H1 (cell line): ENCODE results near the gene TADA2B. TPM values are rescaled to one million over a fixed set of nuclear protein-coding genes. Genes with fewer than 3 reads are reported as not detected.

Source experiments
- CTCF ChIA-PET: fragments of 300-600 bp; sonication (Branson Sonifier 250); formaldehyde crosslinking; loops from one replicate; lab custom pipeline; 2021; ENCODE audit not compliant: partially characterized antibody; lab: Charles Lee
- POLR2A ChIA-PET: fragments of 300-600 bp; sonication (Branson Sonifier 250); formaldehyde crosslinking; loops from one replicate; lab custom pipeline; 2021; ENCODE audit warnings: inconsistent platforms; ENCODE audit not compliant: partially characterized antibody; lab: Charles Lee
- DNase-seq, 2 experiments: peaks; one replicate each; pipeline versions ENCODE4 v3.0.0 to v3.0.0-alpha.2; 2010 to 2022; ENCODE audit warnings: low spot score in 2 of 2, low read depth in 1 of 2, mixed read lengths in 1 of 2
- FAIRE-seq: peaks from 2 replicates; lab custom pipeline; 2011; peaks lifted over from hg19 to GRCh38; lab: Jason Lieb, UNC
- H2AFZ ChIP-seq: 2 replicates; pipeline ENCODE4 v1.8.1; 2012; ENCODE audit warnings: low read length, inconsistent platforms
- H2AK5ac ChIP-seq: 2 replicates; pipeline ENCODE4 v1.6.1; 2013; ENCODE audit warnings: low read depth, low read length
- H2BK120ac ChIP-seq: replicated peaks from 2 replicates; pipeline ENCODE3; 2013; ENCODE audit warnings: low read depth, low read length, inconsistent platforms
- H2BK12ac ChIP-seq: 2 replicates; pipeline ENCODE4 v1.6.1; 2013; ENCODE audit warnings: low read depth, low read length
- H2BK15ac ChIP-seq: 2 replicates; pipeline ENCODE4 v1.6.1; 2013; ENCODE audit warnings: low read length
- H2BK20ac ChIP-seq: 2 replicates; pipeline ENCODE4 v1.6.1; 2013; ENCODE audit warnings: low read length
- H2BK5ac ChIP-seq: 2 replicates; pipeline ENCODE4 v1.6.1; 2013; ENCODE audit warnings: low read depth, low read length
- H3K14ac ChIP-seq: 2 replicates; pipeline ENCODE4 v1.6.1; 2013; ENCODE audit warnings: inconsistent platforms; ENCODE audit not compliant: insufficient read length
- H3K18ac ChIP-seq: 2 replicates; pipeline ENCODE4 v1.6.1; 2013; ENCODE audit warnings: low read length; ENCODE audit errors: extremely low read depth
- H3K23ac ChIP-seq: 2 replicates; pipeline ENCODE4 v1.6.1; 2013; ENCODE audit warnings: inconsistent platforms; ENCODE audit not compliant: insufficient read length
- H3K23me2 ChIP-seq: 2 replicates; pipeline ENCODE4 v1.6.1; 2013; ENCODE audit warnings: low read depth, low read length
- H3K27ac ChIP-seq: 2 replicates; pipeline ENCODE4 v1.6.1; 2011; ENCODE audit warnings: low read depth, low read length, inconsistent platforms
- H3K27me3 ChIP-seq, 4 experiments: replicated peaks in 1 of 4; 1 replicate in 1 of 4; 2 replicates in 3 of 4; pipeline versions ENCODE4 v1.6.1 to v1.8.1; 2011 to 2013; ENCODE audit warnings: low read length in 3 of 4, mild to moderate bottlenecking in 3 of 4, inconsistent platforms in 2 of 4, mixed read lengths in 2 of 4, moderate library complexity in 1 of 4; ENCODE audit not compliant: control insufficient read depth in 3 of 4, insufficient read depth in 3 of 4; ENCODE audit errors: extremely low read depth in 1 of 4
- H3K36me3 ChIP-seq, 4 experiments: 2 replicates each; pipeline versions ENCODE4 v1.6.1 to v1.8.1; 2011 to 2013; ENCODE audit warnings: mild to moderate bottlenecking in 4 of 4, low read length in 3 of 4, moderate library complexity in 2 of 4, control low read depth in 1 of 4, inconsistent platforms in 1 of 4; ENCODE audit not compliant: insufficient read depth in 4 of 4, control insufficient read depth in 2 of 4
- H3K4ac ChIP-seq: replicated peaks from 2 replicates; pipeline ENCODE3; 2013; ENCODE audit warnings: low read length, low read depth, mixed read lengths, inconsistent platforms; ENCODE audit not compliant: insufficient read length
- H3K4me1 ChIP-seq, 4 experiments: replicated peaks in 1 of 4; 1 replicate in 1 of 4; 2 replicates in 3 of 4; pipeline versions ENCODE4 v1.6.1 to v1.8.1; 2011 to 2013; ENCODE audit warnings: low read length in 3 of 4, inconsistent platforms in 2 of 4, mixed read lengths in 1 of 4; ENCODE audit not compliant: insufficient read depth in 4 of 4, control insufficient read depth in 3 of 4
- H3K4me2 ChIP-seq, 2 experiments: 2 replicates each; pipeline versions ENCODE4 v1.6.1 to v1.8.1; 2011 to 2013; ENCODE audit warnings: low read depth in 2 of 2, low read length in 2 of 2, control low read depth in 1 of 2, inconsistent platforms in 1 of 2, mild to moderate bottlenecking in 1 of 2; ENCODE audit not compliant: insufficient read depth in 1 of 2
- H3K4me3 ChIP-seq, 4 experiments: fragments of 200-600, 300-600 bp in 1 of 4; sonication (generic), shearing (Covaris generic), sonication (Bioruptor Twin) in 1 of 4; 2 replicates each; pipeline versions ENCODE4 v1.5.1 to v1.8.1; 2011 to 2016; ENCODE audit warnings: low read length in 4 of 4, low read depth in 3 of 4, control low read depth in 2 of 4, inconsistent platforms in 2 of 4, mild to moderate bottlenecking in 2 of 4, mixed read lengths in 1 of 4, moderate library complexity in 1 of 4; ENCODE audit not compliant: insufficient read depth in 2 of 4; ENCODE audit errors: extremely low read depth in 1 of 4
- H3K56ac ChIP-seq: replicated peaks from 2 replicates; pipeline ENCODE3; 2013; ENCODE audit warnings: low read depth, mild to moderate bottlenecking, mixed read lengths, low read length, inconsistent platforms; ENCODE audit not compliant: insufficient read length
- H3K79me1 ChIP-seq: 2 replicates; pipeline ENCODE4 v1.6.1; 2013; ENCODE audit warnings: low read depth, low read length, control low read depth
- H3K79me2 ChIP-seq, 2 experiments: 2 replicates each; pipeline versions ENCODE4 v1.6.1 to v1.8.1; 2012 to 2013; ENCODE audit warnings: low read length in 2 of 2, mild to moderate bottlenecking in 2 of 2, inconsistent platforms in 1 of 2; ENCODE audit not compliant: insufficient read depth in 2 of 2, control insufficient read depth in 1 of 2
- H3K9ac ChIP-seq, 4 experiments: replicated peaks in 1 of 4; 1 replicate in 1 of 4; 2 replicates in 3 of 4; pipeline versions ENCODE4 v1.6.1 to v1.8.1; 2011 to 2013; ENCODE audit warnings: low read depth in 3 of 4, low read length in 3 of 4, control low read depth in 2 of 4, mild to moderate bottlenecking in 2 of 4, moderate library complexity in 2 of 4, inconsistent platforms in 1 of 4; ENCODE audit errors: extremely low read depth in 1 of 4
- H3K9me3 ChIP-seq, 2 experiments: 2 replicates each; pipeline versions ENCODE4 v1.6.1 to v1.8.1; 2012 to 2013; ENCODE audit warnings: mild to moderate bottlenecking in 2 of 2, moderate library complexity in 2 of 2, control low read depth in 1 of 2, inconsistent platforms in 1 of 2, low read depth in 1 of 2, low read length in 1 of 2, mixed read lengths in 1 of 2; ENCODE audit not compliant: insufficient read depth in 2 of 2
- H4K20me1 ChIP-seq, 2 experiments: replicated peaks in 1 of 2; 2 replicates each; pipeline versions ENCODE3 to v1.8.1; 2011 to 2013; ENCODE audit warnings: inconsistent platforms in 2 of 2, low read length in 2 of 2, mild to moderate bottlenecking in 1 of 2; ENCODE audit not compliant: insufficient read depth in 2 of 2, control insufficient read depth in 1 of 2
- H4K5ac ChIP-seq: 2 replicates; pipeline ENCODE4 v1.6.1; 2013; ENCODE audit warnings: low read length, low read depth, mixed read lengths, inconsistent platforms; ENCODE audit not compliant: insufficient read length
- H4K8ac ChIP-seq: 2 replicates; pipeline ENCODE4 v1.8.0; 2013; ENCODE audit warnings: mild to moderate bottlenecking, moderate library complexity, low read length, inconsistent platforms; ENCODE audit not compliant: insufficient read depth; ENCODE audit errors: extremely low read depth
- H4K91ac ChIP-seq: replicated peaks from 2 replicates; pipeline ENCODE3; 2013; ENCODE audit warnings: low read length, mixed read lengths, inconsistent platforms; ENCODE audit not compliant: insufficient read length
- CEBPB ChIP-seq: IDR thresholded peaks from 2 replicates; pipeline ENCODE4 v1.6.1; 2012; ENCODE audit warnings: low read depth, low read length
- E2F6 ChIP-seq: IDR thresholded peaks from 2 replicates; pipeline ENCODE4 v1.6.1; 2012; ENCODE audit warnings: inconsistent platforms
- EZH2 ChIP-seq: fragments of 200-600 bp; sonication (generic); IDR thresholded peaks from 2 replicates; pipeline ENCODE4 v1.7.1; 2012; ENCODE audit warnings: low read depth, mild to moderate bottlenecking, moderate library complexity, low read length, inconsistent platforms; ENCODE audit not compliant: severe bottlenecking
- KDM1A ChIP-seq: fragments of 200-600, 300-600 bp; sonication (generic); IDR thresholded peaks from 2 replicates; pipeline ENCODE4 v1.7.1; 2016; ENCODE audit warnings: mild to moderate bottlenecking, low read length, borderline replicate concordance
- KDM4A ChIP-seq: IDR thresholded peaks from one replicate; pipeline ENCODE4 v1.7.1; 2012; ENCODE audit warnings: low read depth, mild to moderate bottlenecking, moderate library complexity, low read length, inconsistent platforms; ENCODE audit not compliant: severe bottlenecking
- MAFK ChIP-seq: IDR thresholded peaks from 2 replicates; pipeline ENCODE4 v1.6.1; 2012; ENCODE audit warnings: low read depth, mild to moderate bottlenecking, improper control_type of control experiment, low read length
- MAX ChIP-seq: IDR thresholded peaks from 2 replicates; pipeline ENCODE4 v1.6.1; 2012; ENCODE audit warnings: inconsistent platforms
- RBBP5 ChIP-seq: IDR thresholded peaks from 2 replicates; pipeline ENCODE4 v1.7.1; 2012; ENCODE audit warnings: low read depth, mild to moderate bottlenecking, inconsistent platforms, low read length, moderate library complexity, borderline replicate concordance
- RXRA ChIP-seq: IDR thresholded peaks from 2 replicates; pipeline ENCODE4 v1.6.1; 2011; ENCODE audit warnings: low read depth, mild to moderate bottlenecking, low read length, moderate library complexity; ENCODE audit not compliant: insufficient read depth
- SAP30 ChIP-seq: fragments of 300-600 bp; sonication (generic); IDR thresholded peaks from 2 replicates; pipeline ENCODE4 v1.7.1; 2012; ENCODE audit warnings: low read length, moderate library complexity, mild to moderate bottlenecking, inconsistent platforms; ENCODE audit not compliant: insufficient read depth, insufficient replicate concordance
- SP1 ChIP-seq: IDR thresholded peaks from 2 replicates; pipeline ENCODE4 v1.6.1; 2011; ENCODE audit warnings: low read depth, low read length
- SP4 ChIP-seq: IDR thresholded peaks from 2 replicates; pipeline ENCODE4 v1.6.1; 2012; ENCODE audit warnings: low read length, inconsistent platforms
- TAF1 ChIP-seq: IDR thresholded peaks from 2 replicates; pipeline ENCODE4 v1.6.1; 2011; ENCODE audit warnings: mild to moderate bottlenecking, low read depth, low read length
- TAF7 ChIP-seq: optimal IDR thresholded peaks from 2 replicates; pipeline ENCODE3; 2011; ENCODE audit warnings: low read depth, mild to moderate bottlenecking, inconsistent platforms, low read length, moderate library complexity, borderline replicate concordance
- WGBS, 2 experiments: shearing (Covaris generic) in 1 of 2; methylation state at CpG; one replicate each; pipeline versions ENCODE4 v1.1.6 to v1.1.7; 2013 to 2015; ENCODE audit warnings: low lambda C conversion rate in 2 of 2, mixed read lengths in 2 of 2, inconsistent platforms in 1 of 2, low coverage in 1 of 2, missing lambda C conversion rate in 1 of 2; ENCODE audit not compliant: insufficient replicate concordance in 2 of 2, insufficient coverage in 1 of 2, insufficient read length in 1 of 2; ENCODE audit errors: extremely low coverage in 1 of 2, missing lambda C conversion rate in 1 of 2; 5-methylcytosine and 5-hydroxymethylcytosine counted together
- polyA plus RNA-seq, 7 experiments: library from polyadenylated mRNA; depleted of rRNA in 3 of 7; stranded (reverse) in 5 of 7; unstranded in 2 of 7; fragments of >200 nt in 5 of 7; fragments of 200-250 nt in 2 of 7; gene quantifications; 1 replicate in 5 of 7; 2 replicates in 1 of 7; 4 replicates in 1 of 7; pipeline versions ENCODE4 v1.2.1 to v1.2.3, GENCODE V29; 2011 to 2013; ENCODE audit warnings: missing spikeins in 2 of 7, mixed read lengths in 2 of 7
- total RNA-seq: library from RNA; stranded (reverse); fragmentation: NEBNext Ultra II Directional; extraction: Animal tissue kit (Norgen Biotek cat#: 25700); gene quantifications from 2 replicates; pipeline ENCODE4 v1.2.1, GENCODE V29; 2021

The TADA2B gene
- total and polyA plus RNA-seq, 2 of the 8 experiments (the other 6 are each of a cell fraction or from before 2014, with no cell fraction given) = 5.7 to 12.1 TPM

- Histone ChIP-seq H3K23ac (no peak overlapping the region), H4K8ac (no peak overlapping the region; the same call in 1 of the 2 replicates), H2BK12ac (no peak overlapping the region), H4K91ac (no peak overlapping the region), H4K5ac (no peak overlapping the region), H3K23me2 (no peaks in the 10 kb centered on the region), H2BK15ac (no peak overlapping the region), H3K4me3 (no peak overlapping the region), H3K56ac (no peak overlapping the region), H2AK5ac (no peak overlapping the region), H3K36me3 (no peaks in the 10 kb centered on the region), H2BK120ac (no peak overlapping the region), H3K14ac (no peak overlapping the region), H3K4ac (no peak overlapping the region), H3K79me2 (peaks cover 0 to 26% of the 10 kb centered on the region in 2 experiments; a peak in 2 of 4 replicates), H3K4me2 (no peak overlapping the region), H3K27ac (no peak overlapping the region), H2AFZ (no peak overlapping the region), H3K27me3 (no peaks in the 10 kb centered on the region), H3K9ac (no peak overlapping the region), H4K20me1 (peaks cover 7 to 30% of the 10 kb centered on the region in 2 experiments), H3K18ac (no peak overlapping the region), H2BK20ac (no peak overlapping the region), H2BK5ac (no peak overlapping the region), H3K9me3 (no peaks in the 10 kb centered on the region), H3K79me1 (peaks cover 30% of the 10 kb centered on the region), H3K4me1 (peaks cover 0 to 4% (median 0%) of the 10 kb centered on the region in 4 experiments; a peak in 3 of 7 replicates)
- TF ChIP-seq SP1 = no peak
- no peak for TF ChIP-seq RXRA
- TF ChIP-seq SAP30 = no peak
- TF ChIP-seq MAX = no peak
- no peak for TF ChIP-seq TAF1
- no peak for TF ChIP-seq TAF7
- TF ChIP-seq RBBP5 = no peak
- TF ChIP-seq CEBPB = no peak
- no peak for TF ChIP-seq KDM4A
- TF ChIP-seq KDM1A = no peak
- no peak for TF ChIP-seq EZH2
- no peak for TF ChIP-seq E2F6
- TF ChIP-seq MAFK = no peak
- TF ChIP-seq SP4 = no peak
- FAIRE-seq (no peak), DNase-seq (no peak)
- CTCF ChIA-PET = interaction anchor here (0.7 to 2.4 kb wide), 4 partner anchors 15 to 142 kb away, joined by 3 to 13 read pairs (median 5); no protein-coding TSS in a partner anchor
- WGBS, 2 experiments = 92% methylated on average over 12 of the region's 12 CpGs; no CpG with 5 or more reads in 1 of the 2 experiments
- POLR2A ChIA-PET = no interaction called here
Measured at GRCh38 chr4:7051144-7051495, 7.9 kb downstream of the TADA2B start.
